Measurements from ENCODE around the gene LCLAT1.
"Not testable (repeated sequence)": the region's sequence is repeated elsewhere in the genome, so short reads cannot be mapped to it uniquely, and the experiment has no call there.

DNA sequence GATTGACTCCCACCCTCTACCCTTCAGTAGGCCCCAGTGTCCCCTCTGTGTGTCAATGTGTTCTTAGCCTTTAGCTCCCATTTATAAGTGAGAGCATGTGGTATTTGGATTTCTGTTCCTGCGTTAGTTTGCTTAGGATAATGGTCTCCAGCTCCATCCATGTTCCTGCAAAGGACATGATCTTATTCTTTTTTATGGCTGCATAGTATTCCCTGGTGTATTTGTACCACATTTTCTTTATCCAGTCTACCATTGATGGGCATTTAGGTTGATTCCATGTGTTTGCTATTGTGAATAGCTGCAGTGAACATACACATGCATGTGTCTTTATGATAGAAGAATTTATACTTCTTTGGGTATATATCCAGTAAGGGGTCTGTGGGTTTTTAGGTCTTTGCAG, 60.4 kb downstream of the LCLAT1 start:
- TF ChIP-seq, protein P1, sequence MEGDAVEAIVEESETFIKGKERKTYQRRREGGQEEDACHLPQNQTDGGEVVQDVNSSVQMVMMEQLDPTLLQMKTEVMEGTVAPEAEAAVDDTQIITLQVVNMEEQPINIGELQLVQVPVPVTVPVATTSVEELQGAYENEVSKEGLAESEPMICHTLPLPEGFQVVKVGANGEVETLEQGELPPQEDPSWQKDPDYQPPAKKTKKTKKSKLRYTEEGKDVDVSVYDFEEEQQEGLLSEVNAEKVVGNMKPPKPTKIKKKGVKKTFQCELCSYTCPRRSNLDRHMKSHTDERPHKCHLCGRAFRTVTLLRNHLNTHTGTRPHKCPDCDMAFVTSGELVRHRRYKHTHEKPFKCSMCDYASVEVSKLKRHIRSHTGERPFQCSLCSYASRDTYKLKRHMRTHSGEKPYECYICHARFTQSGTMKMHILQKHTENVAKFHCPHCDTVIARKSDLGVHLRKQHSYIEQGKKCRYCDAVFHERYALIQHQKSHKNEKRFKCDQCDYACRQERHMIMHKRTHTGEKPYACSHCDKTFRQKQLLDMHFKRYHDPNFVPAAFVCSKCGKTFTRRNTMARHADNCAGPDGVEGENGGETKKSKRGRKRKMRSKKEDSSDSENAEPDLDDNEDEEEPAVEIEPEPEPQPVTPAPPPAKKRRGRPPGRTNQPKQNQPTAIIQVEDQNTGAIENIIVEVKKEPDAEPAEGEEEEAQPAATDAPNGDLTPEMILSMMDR (conservative IDR thresholded peaks at IDR 0.05): not testable (repeated sequence)
- not testable (repeated sequence) for TF ChIP-seq ZFX (IDR thresholded peaks at IDR 0.05)
